Measurements from ENCODE around the gene RABGAP1.

DNA sequence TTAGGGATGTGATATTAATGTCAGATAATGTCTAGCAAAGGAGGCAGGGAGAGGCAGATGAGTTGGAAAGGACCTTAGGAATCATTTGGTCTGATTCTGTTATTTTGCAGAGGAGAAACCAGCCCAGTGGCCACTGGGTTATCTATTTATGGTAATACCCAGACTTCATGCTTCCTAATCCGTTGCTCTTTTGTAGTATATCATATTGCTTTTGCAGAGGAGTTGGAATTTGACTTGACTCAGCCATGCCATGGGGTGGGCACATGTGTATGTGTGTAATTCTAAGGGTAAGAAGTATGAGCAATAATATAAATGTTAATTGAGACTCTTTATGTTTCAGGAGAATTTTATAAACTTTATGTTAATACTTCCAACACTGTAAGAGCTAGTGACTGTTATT is 100.0 kb downstream of the RABGAP1 start:
- TF ChIP-seq, protein P1, sequence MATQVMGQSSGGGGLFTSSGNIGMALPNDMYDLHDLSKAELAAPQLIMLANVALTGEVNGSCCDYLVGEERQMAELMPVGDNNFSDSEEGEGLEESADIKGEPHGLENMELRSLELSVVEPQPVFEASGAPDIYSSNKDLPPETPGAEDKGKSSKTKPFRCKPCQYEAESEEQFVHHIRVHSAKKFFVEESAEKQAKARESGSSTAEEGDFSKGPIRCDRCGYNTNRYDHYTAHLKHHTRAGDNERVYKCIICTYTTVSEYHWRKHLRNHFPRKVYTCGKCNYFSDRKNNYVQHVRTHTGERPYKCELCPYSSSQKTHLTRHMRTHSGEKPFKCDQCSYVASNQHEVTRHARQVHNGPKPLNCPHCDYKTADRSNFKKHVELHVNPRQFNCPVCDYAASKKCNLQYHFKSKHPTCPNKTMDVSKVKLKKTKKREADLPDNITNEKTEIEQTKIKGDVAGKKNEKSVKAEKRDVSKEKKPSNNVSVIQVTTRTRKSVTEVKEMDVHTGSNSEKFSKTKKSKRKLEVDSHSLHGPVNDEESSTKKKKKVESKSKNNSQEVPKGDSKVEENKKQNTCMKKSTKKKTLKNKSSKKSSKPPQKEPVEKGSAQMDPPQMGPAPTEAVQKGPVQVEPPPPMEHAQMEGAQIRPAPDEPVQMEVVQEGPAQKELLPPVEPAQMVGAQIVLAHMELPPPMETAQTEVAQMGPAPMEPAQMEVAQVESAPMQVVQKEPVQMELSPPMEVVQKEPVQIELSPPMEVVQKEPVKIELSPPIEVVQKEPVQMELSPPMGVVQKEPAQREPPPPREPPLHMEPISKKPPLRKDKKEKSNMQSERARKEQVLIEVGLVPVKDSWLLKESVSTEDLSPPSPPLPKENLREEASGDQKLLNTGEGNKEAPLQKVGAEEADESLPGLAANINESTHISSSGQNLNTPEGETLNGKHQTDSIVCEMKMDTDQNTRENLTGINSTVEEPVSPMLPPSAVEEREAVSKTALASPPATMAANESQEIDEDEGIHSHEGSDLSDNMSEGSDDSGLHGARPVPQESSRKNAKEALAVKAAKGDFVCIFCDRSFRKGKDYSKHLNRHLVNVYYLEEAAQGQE (tag by site-specific recombination; IDR thresholded peaks at IDR 0.05), result no peak
- TF ChIP-seq, protein P2, sequence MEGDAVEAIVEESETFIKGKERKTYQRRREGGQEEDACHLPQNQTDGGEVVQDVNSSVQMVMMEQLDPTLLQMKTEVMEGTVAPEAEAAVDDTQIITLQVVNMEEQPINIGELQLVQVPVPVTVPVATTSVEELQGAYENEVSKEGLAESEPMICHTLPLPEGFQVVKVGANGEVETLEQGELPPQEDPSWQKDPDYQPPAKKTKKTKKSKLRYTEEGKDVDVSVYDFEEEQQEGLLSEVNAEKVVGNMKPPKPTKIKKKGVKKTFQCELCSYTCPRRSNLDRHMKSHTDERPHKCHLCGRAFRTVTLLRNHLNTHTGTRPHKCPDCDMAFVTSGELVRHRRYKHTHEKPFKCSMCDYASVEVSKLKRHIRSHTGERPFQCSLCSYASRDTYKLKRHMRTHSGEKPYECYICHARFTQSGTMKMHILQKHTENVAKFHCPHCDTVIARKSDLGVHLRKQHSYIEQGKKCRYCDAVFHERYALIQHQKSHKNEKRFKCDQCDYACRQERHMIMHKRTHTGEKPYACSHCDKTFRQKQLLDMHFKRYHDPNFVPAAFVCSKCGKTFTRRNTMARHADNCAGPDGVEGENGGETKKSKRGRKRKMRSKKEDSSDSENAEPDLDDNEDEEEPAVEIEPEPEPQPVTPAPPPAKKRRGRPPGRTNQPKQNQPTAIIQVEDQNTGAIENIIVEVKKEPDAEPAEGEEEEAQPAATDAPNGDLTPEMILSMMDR (tag by site-specific recombination; IDR thresholded peaks at IDR 0.05), result no peak
- TF ChIP-seq ZNF776 (tag by site-specific recombination; IDR thresholded peaks at IDR 0.05; ENCODE audit: borderline replicate concordance), result no peak
- TF ChIP-seq ZNF837 (tag by site-specific recombination; IDR thresholded peaks at IDR 0.05), result no peak
- TF ChIP-seq ZNF274 (IDR thresholded peaks at IDR 0.05; ENCODE audit: low read length), result no peak
- no peak for TF ChIP-seq ZNF274 (tag by site-specific recombination; IDR thresholded peaks at IDR 0.05; ENCODE audit: borderline replicate concordance)
- TF ChIP-seq KLF9 (tag by site-specific recombination; IDR thresholded peaks at IDR 0.05; ENCODE audit: low read depth), result no peak
- no peak for TF ChIP-seq ZNF416 (tag by site-specific recombination; IDR thresholded peaks at IDR 0.05)
- TF ChIP-seq HOXD13 (CRISPR knock-in tag; IDR thresholded peaks at IDR 0.05; ENCODE audit: borderline replicate concordance), result no peak
- no peak for TF ChIP-seq ZBTB20 (tag by site-specific recombination; IDR thresholded peaks at IDR 0.05)

Data from HEK293 (cell line).